NCI-H1694 (cell line): ENCODE data around the gene TXK.

Experiments used
- DNase-seq: peaks from one replicate; lab custom pipeline; 2025; lab: John Stamatoyannopoulos, UW

Gene TXK

GRCh38 chr4:48018112-48018511 lies 115.9 kb downstream of the TXK start:
- DNase-seq = no peak

- DNase-seq = no peak
Observed at GRCh38 chr4:48017108-48017571, 116.9 kb downstream of the TXK start.
